Activated CD4-positive, alpha-beta T cell treated with anti-CD3 and anti-CD28 coated beads for 1 hour (primary cell): ENCODE data around the gene IFT74.

Experiments used
- DNase-seq: peaks from one replicate; pipeline ENCODE4 v3.0.0-alpha.2; 2020

The IFT74 gene

DNA sequence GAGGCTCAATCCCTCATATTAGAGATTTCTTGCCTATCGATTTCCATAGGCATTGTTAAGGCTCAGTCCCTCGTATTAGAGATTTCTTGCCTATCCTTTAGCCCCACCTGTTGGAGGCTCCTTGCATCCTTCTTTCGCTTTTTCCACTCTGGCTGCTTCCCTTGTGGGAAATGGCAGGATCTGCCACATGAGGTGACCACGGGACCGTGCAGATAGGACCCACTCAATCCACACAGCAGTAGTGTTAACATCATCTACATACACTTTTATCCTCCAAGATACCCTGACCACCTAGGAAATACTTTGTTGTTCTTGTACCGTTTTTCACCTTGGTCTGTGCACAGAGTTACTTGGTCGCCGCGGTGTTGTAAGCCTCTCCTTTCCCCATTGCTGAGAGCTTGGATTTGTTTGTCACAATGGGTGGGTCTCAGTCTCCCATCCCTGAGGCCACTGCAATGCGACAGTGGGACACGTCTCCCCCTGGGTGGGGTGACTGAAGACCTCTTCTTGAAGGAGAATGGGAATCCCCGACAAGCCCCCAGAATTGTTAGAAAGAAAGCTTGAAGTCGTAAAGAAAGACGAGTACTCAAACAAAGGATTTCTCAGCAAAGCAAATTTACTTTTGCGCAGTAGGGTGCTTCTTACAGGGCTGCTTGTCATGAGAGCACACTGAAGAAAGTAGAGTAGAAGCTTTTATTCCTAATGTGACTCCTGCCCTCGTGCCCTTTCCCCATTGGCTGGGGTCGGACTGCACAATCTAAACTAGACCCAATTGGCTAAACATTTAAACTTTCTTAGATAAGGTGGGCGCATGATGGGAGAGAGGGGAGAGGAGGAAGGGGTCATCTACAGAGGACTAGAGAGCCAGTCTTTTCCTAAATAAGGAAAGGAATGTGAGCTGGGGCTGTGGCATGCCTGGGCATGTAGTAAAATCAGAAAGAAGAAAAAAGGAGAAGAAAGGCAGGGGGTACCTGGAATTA, 19.8 kb downstream of the IFT74 start:
- no peak for DNase-seq

- no peak for DNase-seq
Measured at GRCh38 chr9:26983340-26983739, 27.1 kb downstream of the IFT74 start.

- DNase-seq: no peak
Measured at GRCh38 chr9:26995810-26996209, 39.6 kb downstream of the IFT74 start.

DNA sequence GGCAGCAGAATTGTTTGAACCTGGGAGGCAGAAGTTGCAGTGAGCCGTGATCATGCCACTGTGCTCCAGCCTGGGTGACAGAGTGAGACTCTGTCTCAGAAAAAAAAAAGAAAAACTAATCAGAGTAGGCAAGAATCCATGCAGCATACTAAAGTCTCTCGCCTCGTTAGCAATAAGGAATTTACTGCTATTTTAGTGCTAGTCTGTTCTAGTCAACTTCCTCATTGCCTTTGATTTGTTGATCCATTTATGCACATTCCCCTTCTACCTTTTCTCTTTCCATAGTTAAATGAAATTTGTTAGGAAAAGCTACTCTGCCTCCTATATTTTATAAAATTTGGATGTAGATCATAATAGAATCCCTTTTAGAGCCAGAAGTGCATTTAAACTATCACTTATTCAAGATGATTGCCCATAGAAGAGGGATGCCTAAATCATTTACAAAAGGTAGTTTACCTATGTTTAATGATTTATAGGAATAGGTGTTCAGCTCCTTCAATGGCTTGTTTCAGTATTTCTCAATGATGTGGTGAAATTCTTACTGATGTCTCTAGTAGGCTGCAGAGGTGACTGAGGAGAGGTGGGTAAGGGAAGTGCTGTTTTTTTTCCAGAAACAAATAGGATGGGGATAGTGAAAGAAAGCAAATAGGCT, 47.3 kb downstream of the IFT74 start:
- DNase-seq: no peak

DNA sequence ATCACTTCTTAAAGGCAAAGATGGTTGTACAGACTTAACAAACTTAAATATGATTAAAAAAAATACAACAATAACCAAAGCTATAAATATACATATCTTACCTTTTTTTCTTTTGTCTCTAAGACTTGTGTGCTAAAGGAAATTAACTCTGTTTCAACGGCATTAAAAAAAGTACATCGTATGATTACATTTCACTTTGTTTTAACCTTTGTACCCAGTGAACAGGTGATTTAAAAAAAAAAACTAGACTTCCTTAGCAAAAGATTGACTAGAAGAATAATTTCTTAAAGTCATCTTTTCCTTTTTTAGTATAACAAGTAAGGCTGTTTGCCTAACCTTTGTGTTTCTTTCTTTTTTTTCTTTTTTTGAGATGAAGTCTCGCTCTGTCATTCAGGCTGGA, 49.3 kb downstream of the IFT74 start, which contains the start of gene LRRC19:
LRRC19 (minus strand) TSS at position 182 of the 400 bp plus-strand sequence. CDS start 5,978 bp downstream, outside the sequence.
- no peak for DNase-seq

DNA sequence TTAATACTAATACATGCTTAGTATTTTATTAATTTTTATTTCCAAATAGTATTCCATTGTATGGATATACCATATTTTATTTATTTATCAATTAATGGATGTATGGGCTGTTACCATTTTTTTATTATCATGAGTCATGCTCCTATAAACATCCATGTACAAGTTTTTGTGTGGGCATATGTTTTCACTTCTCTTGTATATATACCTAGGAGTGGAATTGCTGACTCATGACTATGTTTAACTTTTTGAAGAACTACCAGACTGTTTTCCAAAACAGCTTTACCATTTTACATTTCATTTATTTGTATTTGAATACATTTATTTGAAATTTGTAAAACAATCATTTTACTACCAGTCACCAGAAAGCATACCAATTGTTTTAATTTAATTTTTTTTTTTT, 63.4 kb downstream of the IFT74 start:
- DNase-seq: no peak

GRCh38 chr9:27022920-27023319, 66.7 kb downstream of the IFT74 start:
- DNase-seq: no peak

GRCh38 chr9:27029186-27029585, 73.0 kb downstream of the IFT74 start:
- no peak for DNase-seq

DNA sequence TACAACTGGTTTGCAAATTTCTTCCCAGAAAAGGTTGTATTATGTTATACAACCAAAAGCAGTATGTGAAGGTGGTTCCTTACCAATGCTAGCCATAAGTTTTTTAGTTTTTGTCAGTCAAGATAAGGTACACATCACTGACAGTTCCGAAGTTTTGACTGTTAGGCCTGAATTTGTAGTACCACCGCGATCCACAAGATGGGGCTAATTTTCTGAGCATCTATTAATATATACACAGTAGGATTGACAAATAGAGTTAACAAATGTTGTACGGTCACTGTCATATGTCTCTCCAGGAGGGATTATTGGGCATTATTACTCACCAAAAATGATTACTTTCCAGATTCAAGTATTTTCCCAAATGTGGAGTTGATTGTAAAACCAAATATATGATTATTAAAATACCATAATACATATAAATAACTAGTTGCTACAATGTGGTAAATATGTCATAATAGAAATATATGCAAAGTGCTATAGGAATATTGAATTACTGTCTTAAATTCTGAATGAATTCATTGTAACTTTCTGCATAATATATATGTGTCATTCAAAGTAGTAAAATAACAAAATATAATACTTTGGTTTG, 77.7 kb downstream of the IFT74 start:
- DNase-seq: no peak

DNA sequence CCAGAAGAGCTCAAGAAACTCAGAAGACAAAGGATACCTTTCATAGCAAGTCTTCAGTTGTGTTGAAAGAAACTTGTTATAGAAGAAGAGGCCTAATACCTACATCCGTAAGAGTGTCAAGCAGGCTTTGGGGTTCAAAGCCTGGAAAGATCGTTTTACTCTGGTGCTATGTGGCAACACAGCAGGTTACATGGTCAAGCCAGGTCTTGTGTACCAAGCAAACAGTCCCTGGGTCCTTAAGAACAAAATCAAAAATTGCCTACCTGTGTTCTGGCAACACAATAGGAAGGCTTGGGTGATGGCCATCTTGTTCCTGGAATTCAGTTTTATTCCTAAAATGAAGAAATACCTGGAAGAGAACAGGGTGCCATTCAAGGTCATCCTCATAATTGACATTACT, 81.3 kb downstream of the IFT74 start:
- DNase-seq: no peak

DNA sequence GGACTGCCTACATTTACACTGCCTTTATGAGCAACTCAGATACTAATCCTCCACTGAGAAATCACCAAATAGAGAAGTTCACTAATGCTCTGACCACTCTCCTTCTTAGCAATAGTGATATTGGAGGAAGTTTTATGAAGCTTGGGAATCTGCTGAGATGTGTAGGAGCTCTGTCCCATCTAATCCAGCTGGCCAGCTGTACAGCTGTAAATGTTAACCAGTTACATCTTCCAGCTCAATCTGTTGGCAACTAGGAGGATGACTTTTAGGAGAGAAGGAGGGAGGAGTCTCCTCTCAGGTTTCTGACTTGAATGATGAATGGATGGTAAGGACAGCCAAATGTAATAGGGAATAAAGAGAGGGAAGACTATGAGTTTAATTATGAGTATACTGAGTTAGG, 85.5 kb downstream of the IFT74 start:
- no peak for DNase-seq

DNA sequence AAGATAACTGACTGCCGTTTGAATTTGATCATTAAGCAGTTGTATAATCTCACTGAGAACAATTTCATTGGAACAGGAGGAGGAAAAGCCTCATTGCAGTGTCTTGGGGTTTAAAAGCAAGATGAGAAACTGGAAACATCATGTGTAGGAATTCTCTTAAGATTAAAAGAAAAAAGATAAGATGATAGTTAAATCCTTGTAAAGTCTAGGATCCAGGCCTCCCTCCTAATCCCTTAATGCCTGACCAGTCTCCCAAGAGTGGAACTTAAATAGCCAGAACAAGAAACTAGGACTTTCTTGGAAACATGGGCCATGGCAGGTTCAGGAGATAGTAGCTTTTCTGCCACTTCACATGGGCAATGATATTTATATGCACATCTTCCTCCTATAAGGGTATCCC, 86.3 kb downstream of the IFT74 start:
- DNase-seq: no peak

- DNase-seq: no peak
Measured at GRCh38 chr9:27043176-27043575, 87.0 kb downstream of the IFT74 start.

- DNase-seq: no peak
Measured at GRCh38 chr9:27047136-27047535, 90.9 kb downstream of the IFT74 start.

- DNase-seq: no peak
Measured at GRCh38 chr9:27053369-27054022, 97.3 kb downstream of the IFT74 start.

GRCh38 chr9:27054125-27054524, 97.9 kb downstream of the IFT74 start:
- no peak for DNase-seq

GRCh38 chr9:27054841-27055240, 98.6 kb downstream of the IFT74 start:
- no peak for DNase-seq

DNA sequence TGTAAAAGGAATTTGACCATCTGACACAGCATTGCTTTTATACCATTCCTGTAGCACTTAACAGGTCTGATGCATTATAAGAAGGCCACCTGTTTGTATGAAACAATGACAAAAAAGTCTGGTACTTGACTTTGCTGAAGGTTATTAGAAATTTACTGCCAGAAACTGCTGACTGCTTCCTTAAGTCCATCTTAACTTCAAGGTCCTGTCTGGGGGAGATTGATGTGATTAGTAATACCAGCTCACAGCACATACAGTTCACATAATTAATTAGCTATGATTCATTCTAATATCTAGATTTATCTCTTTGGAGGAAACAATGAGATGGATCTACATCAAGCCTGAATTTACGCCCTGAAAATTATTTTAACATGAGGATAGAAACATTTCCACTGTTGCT, 103.2 kb downstream of the IFT74 start:
- DNase-seq: no peak

DNA sequence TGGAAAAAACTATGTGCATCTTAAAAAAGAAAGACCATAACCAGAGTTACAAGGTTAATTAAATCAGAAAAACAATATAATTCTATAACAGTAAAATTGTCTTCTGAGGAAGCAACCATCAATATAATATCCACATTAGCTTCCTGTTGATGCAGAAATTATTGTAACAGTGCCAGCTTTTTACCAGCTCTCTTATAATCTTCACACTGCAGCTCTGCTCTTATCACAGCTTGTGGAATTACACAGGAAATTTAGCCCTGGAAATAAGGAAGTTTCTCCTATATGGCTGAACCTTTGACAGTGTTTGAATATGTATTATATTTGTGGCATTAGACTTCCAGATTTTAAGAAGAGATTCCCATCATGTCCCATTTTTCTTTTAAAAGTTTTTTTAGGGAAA, 103.7 kb downstream of the IFT74 start:
- DNase-seq: no peak

DNA sequence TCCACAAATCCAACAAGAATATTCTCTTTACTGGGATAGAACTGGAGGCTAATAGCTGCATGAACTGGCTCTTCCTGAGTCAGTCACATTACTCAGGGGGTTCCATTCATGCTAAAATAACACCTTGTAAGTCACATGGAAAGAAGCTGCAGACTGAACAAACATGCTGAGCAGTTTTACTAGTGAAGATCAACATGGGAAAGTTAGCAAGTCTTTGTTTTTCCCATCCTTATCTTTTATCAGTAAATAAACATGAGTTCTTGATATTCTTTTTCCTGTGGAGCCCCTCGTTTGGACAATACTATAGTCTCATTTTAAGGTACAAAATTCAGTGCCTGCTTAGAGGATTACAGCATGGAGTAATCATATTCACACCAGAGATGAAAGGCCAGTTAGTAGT, 109.1 kb downstream of the IFT74 start:
- DNase-seq: no peak

- DNase-seq: no peak
Measured at GRCh38 chr9:27073841-27074728, 117.9 kb downstream of the IFT74 start.

- DNase-seq: no peak
Measured at GRCh38 chr9:27078685-27079084, 122.5 kb downstream of the IFT74 start.
